ENCODE measurements around the gene ARSA.

GRCh38 chr22:50600538-50600937, 27.4 kb downstream of the ARSA start, which contains the start of gene MAPK8IP2:
- TF ChIP-seq ZFP37 (tag by site-specific recombination; IDR thresholded peaks at IDR 0.05) (no peak), MYNN (tag by site-specific recombination; IDR thresholded peaks at IDR 0.05; ENCODE audit: borderline replicate concordance) (no peak), TCF7L2 (IDR thresholded peaks at IDR 0.05; ENCODE audit: borderline replicate concordance, low read depth, low read length) (no peak), GLI4 (tag by site-specific recombination; IDR thresholded peaks at IDR 0.05) (no peak), ZNF362 (tag by site-specific recombination; IDR thresholded peaks at IDR 0.05) (no peak), ZNF274 (IDR thresholded peaks at IDR 0.05; ENCODE audit: low read length) (no peak), ZNF274 (tag by site-specific recombination; IDR thresholded peaks at IDR 0.05; ENCODE audit: borderline replicate concordance) (no peak), CTCF (tag by site-specific recombination; IDR thresholded peaks at IDR 0.05) (no peak), SP2 (tag by site-specific recombination; IDR thresholded peaks at IDR 0.05) (no peak), ZNF121 (tag by site-specific recombination; IDR thresholded peaks at IDR 0.05) (no peak), ZNF513 (tag by site-specific recombination; IDR thresholded peaks at IDR 0.05) (no peak), ZNF155 (tag by site-specific recombination; IDR thresholded peaks at IDR 0.05) (no peak), ZBTB10 (tag by site-specific recombination; IDR thresholded peaks at IDR 0.05) (no peak)
